Mucosa of stomach (tissue), 1 donor: ENCODE measurements around the gene ZFR2.
"Not testable (repeated sequence)": the region's sequence is repeated elsewhere in the genome, so short reads cannot be mapped to it uniquely, and the experiment has no call there.

Experiments
- H3K27me3 ChIP-seq: one replicate; pipeline ENCODE4 v1.7.0; 2013; ENCODE audit warnings: mild to moderate bottlenecking, low read length; ENCODE audit not compliant: control insufficient read depth, insufficient read depth
- H3K36me3 ChIP-seq: one replicate; pipeline ENCODE4 v1.7.0; 2013; ENCODE audit warnings: low read length; ENCODE audit not compliant: control insufficient read depth, insufficient read depth
- H3K4me1 ChIP-seq: one replicate; pipeline ENCODE4 v1.7.0; 2013; ENCODE audit warnings: mild to moderate bottlenecking, low read length; ENCODE audit not compliant: control insufficient read depth, insufficient read depth
- H3K4me3 ChIP-seq: one replicate; pipeline ENCODE4 v1.7.0; 2013; ENCODE audit warnings: low read length
- H3K9ac ChIP-seq: one replicate; pipeline ENCODE4 v1.7.0; 2013; ENCODE audit warnings: mild to moderate bottlenecking, low read length, moderate library complexity
- H3K9me3 ChIP-seq: one replicate; pipeline ENCODE4 v1.7.0; 2013; ENCODE audit warnings: mild to moderate bottlenecking, low read length, moderate library complexity; ENCODE audit not compliant: control insufficient read depth
- donor health status: Pancreatic carcinoma.

Gene ZFR2

DNA sequence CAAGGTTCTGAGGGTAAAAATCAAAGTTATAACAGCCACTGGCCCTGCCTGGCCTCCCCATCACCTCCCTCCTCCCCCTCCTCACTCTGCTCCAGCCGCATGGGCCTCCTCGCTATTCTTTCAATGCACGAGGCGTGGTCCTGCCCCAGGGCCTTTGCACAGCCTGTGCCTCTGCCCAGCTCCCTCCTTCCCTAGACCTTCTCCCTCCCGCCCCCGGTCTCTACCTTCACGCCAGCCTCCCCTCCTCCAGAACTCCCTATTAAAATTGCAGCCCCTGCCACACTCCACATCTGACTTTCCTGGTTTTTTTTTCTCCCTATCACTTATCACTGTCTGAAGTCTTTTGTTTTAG, 100.1 kb downstream of the ZFR2 start:
- no peak overlapping the region for H3K4me3 ChIP-seq
- H3K9ac ChIP-seq, result no peak overlapping the region
- H3K9me3 ChIP-seq, result no peaks in the 10 kb centered on the region
- H3K36me3 ChIP-seq, result peaks cover 5% of the 10 kb centered on the region
- H3K27me3 ChIP-seq, result no peaks in the 10 kb centered on the region
- H3K4me1 ChIP-seq, result no peaks in the 10 kb centered on the region

DNA sequence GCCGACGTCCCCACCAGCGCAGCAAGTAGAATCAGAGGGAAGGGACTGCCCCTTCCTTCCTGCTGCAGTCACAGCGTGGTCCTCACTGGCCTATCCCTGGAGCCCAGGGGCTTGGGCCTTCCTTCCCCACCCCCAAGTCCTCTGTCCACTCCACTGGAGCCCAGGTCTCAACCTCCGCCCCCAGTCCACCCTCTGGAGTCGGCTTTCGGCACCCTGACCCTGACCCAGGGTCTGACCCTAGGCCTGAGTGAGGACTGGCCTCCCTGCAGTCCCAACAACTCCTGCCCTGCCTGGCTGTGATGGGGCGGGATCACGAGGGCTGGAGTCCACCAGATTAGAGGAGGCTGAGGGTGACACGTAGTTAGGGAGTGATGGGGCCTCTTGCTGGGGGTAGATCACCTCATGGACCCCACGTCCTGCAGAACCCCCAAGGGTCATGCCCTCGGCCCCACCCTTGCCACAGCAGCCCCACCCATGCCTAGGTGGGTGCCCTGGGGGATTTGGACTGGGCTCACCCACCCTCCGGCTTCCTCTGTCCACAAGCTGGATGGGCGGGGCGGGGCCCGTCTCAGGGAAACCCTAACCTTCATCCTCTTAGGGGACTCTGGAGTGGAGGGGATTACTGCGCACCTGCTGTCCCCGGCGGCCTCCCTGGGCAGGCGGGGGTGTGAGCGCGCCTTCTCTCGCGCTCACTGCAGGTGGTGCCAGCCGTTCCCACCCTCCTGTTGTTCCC, 100.7 kb downstream of the ZFR2 start:
- H3K4me1 ChIP-seq, result peaks cover 3% of the 10 kb centered on the region
- no peak overlapping the region for H3K4me3 ChIP-seq
- H3K36me3 ChIP-seq, result peaks cover 5% of the 10 kb centered on the region
- no peaks in the 10 kb centered on the region for H3K27me3 ChIP-seq
- H3K9me3 ChIP-seq, result no peaks in the 10 kb centered on the region
- H3K9ac ChIP-seq, result no peak overlapping the region

DNA sequence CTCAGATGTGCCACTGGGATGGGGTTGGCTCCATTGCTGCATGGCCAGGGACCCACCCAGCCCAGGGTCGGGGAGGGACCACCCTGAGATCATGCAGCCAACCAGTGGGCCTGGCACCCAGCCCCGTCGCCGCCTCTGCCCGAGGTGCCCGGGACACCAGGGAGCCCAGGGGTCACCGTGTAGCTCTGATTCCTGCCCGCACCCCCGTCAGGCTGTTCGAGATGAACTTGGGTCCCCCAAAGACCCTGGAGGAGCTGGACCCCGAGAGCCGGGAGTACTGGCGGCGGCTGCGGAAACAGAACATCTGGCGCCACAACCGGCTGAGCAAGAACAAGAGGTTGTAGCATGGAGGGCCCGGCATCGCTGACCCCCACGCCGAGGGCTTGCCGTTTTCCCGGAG, 101.8 kb downstream of the ZFR2 start:
- H3K36me3 ChIP-seq, result peaks cover 5% of the 10 kb centered on the region
- no peak overlapping the region for H3K4me3 ChIP-seq

DNA sequence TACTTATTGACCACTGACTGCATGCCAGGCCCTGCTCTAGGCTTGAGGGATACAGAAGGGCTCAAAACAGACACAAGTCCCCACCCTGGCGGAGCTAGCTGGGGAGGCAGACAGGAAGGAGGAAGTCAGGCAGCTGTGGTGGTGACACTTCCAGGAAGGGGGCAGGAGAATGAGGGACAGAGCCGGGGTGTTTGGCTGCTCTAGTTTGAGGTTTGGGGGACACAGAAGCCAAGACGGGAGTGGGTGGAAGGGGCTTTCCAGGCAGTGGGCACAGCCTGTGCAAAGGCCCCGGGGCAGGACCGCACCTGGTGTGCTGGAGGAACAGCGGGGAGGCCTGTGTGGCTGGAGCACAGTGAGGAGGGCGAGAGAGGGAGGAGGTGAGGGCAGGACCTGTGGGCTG, 102.3 kb downstream of the ZFR2 start:
- peaks cover 5% of the 10 kb centered on the region for H3K36me3 ChIP-seq
- H3K4me3 ChIP-seq, result no peak overlapping the region
- no peaks in the 10 kb centered on the region for H3K9me3 ChIP-seq
- H3K9ac ChIP-seq, result no peak overlapping the region
- peaks cover 10% of the 10 kb centered on the region for H3K4me1 ChIP-seq
- no peaks in the 10 kb centered on the region for H3K27me3 ChIP-seq

More for the DNA sequence above, 101.8 kb downstream of the ZFR2 start:
- H3K9ac ChIP-seq, result no peak overlapping the region
- no peaks in the 10 kb centered on the region for H3K9me3 ChIP-seq
- no peaks in the 10 kb centered on the region for H3K27me3 ChIP-seq
- H3K4me1 ChIP-seq, result peaks cover 6% of the 10 kb centered on the region

DNA sequence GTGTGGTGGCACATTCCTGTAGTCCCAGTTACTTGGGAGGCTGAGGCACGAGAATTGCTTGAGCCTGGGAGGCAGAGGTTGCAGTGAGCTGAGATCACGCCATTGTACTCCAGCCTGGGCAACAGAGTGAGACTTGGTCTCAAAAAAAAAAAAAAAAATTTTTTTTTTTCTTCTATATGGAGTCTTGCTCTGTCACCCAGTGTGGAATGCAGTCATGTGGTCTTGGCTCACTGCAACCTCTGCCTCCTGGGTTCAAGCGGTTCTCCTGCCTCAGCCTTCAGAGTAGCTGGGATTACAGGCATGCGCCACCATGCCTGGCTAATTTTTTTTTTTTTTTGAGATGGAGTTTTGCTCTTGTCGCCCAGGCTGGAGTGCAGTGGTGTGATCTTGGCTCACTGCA, 103.1 kb downstream of the ZFR2 start:
- not testable (repeated sequence) for H3K27me3 ChIP-seq, H3K9me3 ChIP-seq, H3K9ac ChIP-seq, H3K36me3 ChIP-seq, H3K4me3 ChIP-seq
- H3K4me1 ChIP-seq, result peaks cover 15% of the 10 kb centered on the region

GRCh38 chr19:3765121-3765520, 103.7 kb downstream of the ZFR2 start:
- Histone ChIP-seq H3K27me3 (no peaks in the 10 kb centered on the region), H3K4me3 (no peak overlapping the region), H3K36me3 (peaks cover 5% of the 10 kb centered on the region), H3K9me3 (no peaks in the 10 kb centered on the region), H3K9ac (no peak overlapping the region), H3K4me1 (peaks cover 21% of the 10 kb centered on the region)

DNA sequence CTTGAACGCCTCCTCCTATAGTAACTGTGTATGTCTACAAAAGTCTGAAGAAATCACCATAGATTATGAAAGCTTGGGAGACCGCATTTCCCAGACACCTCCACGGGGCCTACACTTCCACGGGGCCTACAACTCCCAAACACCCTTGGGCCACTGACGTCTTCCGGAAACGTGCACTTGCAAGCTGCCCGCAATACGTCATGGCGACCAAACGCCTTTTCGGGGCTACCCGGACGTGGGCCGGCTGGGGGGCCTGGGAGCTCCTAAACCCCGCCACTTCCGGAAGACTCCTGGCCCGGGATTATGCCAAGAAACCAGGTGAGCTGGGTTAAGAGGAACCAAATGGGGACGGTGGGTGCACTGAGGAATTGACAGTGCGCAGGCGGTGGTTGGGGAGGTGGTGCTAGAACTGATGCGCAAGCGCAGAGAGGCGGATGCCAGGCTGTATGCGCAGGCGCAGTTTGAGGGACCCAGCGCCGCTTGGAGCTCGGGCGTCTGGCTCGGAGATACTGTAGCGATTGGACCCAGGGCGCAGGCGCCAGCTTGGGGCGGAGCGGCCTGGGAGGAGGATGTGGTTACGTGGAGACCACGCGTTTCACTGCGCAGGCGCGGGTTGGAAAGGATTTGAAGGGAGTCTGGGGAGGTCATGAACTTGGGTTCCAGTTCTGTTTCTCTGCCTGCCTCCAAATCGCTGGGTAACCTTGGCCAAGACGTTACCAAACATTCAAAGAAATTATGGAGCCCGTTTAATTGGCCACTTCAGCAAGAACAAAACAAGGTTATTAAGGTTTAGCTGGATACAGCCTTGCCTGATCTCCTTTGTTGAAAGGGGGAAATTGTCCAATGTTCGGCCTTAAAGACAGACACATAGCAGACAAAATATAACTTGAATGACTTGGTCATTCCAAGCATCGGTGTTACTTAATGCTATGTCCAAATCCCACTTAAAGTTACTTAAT, 106.1 kb downstream of the ZFR2 start, which contains the start of gene MRPL54:
Gene MRPL54, plus strand, starts transcription at position 182 of the 959 bp plus-strand sequence. Its CDS starts 19 bp downstream, at position 201.
- Histone ChIP-seq H3K27me3 (no peaks in the 10 kb centered on the region), H3K36me3 (peaks cover 5% of the 10 kb centered on the region), H3K9ac (peak within 1 kb of the TSS; percentile 95), H3K9me3 (no peaks in the 10 kb centered on the region), H3K4me3 (peak within 1 kb of the TSS; percentile 89), H3K4me1 (peaks cover 22% of the 10 kb centered on the region)

DNA sequence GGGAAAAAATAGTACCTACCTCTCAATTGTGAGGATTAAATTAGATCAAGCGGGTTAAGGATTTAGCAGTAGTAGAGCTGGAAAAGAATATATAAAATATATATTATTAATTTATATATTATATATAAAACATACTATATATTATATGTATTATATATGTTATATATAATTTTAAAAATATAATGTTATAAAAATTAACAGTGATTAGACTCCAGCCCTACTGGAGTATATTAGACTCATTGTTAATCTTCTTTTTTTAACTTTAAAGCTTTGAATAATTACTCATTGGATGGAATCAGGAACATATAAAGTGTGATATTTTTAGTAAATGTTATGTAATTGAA, 106.7 kb downstream of the ZFR2 start:
- Histone ChIP-seq H3K4me3 (no peak overlapping the region), H3K27me3 (no peaks in the 10 kb centered on the region), H3K9ac (peak overlapping the region; percentile 94), H3K36me3 (no peaks in the 10 kb centered on the region), H3K9me3 (no peaks in the 10 kb centered on the region), H3K4me1 (peaks cover 22% of the 10 kb centered on the region)

- H3K36me3 ChIP-seq, result no peaks in the 10 kb centered on the region
- peak within 1 kb of the TSS; percentile 89 for H3K4me3 ChIP-seq
- no peaks in the 10 kb centered on the region for H3K9me3 ChIP-seq
- H3K4me1 ChIP-seq, result peaks cover 22% of the 10 kb centered on the region
- H3K27me3 ChIP-seq, result no peaks in the 10 kb centered on the region
- H3K9ac ChIP-seq, result peak within 1 kb of the TSS; percentile 95
Measured at GRCh38 chr19:3761382-3762129, 107.3 kb downstream of the ZFR2 start, which contains the start of gene APBA3. Gene APBA3 (minus strand): TSS chr19:3761692. CDS start chr19:3760264, 1,428 bp downstream.

DNA sequence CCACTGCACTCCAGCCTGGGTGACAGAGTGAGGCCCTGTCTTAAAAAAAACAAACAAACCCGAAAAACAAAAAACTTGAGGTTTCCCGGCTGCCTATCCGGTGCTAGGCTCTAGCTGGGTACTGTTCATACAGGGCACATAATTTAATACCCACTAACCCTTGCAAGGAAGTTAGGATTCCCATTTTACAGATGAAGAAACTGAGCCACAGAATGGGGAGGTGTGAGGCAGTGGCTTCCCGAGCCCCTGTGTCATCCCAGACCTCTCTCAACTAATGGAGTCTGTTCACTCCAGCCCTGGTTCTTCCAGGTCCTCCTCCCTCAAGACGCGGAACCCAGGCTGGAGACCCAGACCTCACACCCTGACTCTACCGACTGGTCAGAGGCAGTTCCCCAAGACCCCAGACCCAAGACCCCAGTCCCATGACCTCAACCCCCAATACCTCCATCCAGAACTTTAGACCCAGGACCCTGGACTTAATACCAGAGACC, 107.9 kb downstream of the ZFR2 start:
- Histone ChIP-seq H3K4me3 (peak overlapping the region; percentile 84), H3K27me3 (no peaks in the 10 kb centered on the region), H3K9ac (peak overlapping the region; percentile 95), H3K9me3 (no peaks in the 10 kb centered on the region), H3K4me1 (peaks cover 22% of the 10 kb centered on the region), H3K36me3 (no peaks in the 10 kb centered on the region)

DNA sequence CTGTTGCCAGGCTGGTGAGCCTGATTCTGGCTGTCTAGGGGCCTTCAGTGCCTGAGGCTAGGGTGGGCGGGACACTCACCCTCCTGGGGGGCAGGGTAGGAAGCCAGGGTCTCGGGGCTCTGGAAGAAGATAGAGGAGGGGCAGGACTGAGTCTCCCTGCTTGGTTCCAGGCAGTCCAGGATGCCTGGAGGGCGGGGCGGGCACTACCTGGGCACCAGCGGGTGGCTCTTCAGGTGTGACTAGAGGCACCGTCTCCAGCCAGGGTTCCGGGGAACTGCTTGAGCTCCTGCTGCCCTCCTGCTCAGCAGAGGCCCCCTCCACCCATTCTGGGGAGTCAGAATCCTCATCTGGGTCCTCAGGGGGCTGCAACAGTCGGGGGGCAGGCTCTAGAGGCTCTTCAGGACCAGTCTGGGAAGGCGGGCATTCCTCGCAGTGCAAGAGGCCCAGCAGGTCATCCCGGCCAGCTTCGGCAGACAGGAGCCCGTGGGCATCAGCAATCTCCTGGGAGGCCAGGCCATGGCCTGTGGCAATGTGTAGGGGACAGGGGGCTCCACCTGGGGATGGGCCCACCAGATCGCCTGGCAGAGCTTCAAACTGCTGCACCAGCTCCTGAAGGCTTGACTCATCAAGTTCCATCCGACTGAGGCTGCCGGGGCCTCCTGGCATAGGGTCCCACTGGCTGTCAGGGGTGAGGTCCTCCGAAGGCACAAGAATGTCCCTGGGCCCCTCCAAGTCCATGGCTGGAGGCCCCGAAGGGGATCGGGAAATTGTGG, 109.2 kb downstream of the ZFR2 start:
- Histone ChIP-seq H3K4me1 (peaks cover 22% of the 10 kb centered on the region), H3K36me3 (no peaks in the 10 kb centered on the region), H3K9me3 (no peaks in the 10 kb centered on the region), H3K27me3 (no peaks in the 10 kb centered on the region), H3K9ac (no peak overlapping the region), H3K4me3 (no peak overlapping the region)
